GM12878 (cell line): ENCODE data around the gene PPP1R3G. TPM values are rescaled to one million over a fixed set of nuclear protein-coding genes. Genes with fewer than 3 reads are reported as not detected.

Source experiments
- ATAC-seq: fragments of 200-7000 bp; cut with Tn5 transposase; 3 replicates; pipeline ENCODE4 v1.9.1; 2020; ENCODE audit warnings: mild to moderate bottlenecking, moderate library complexity
- BruUV-seq: library from RNA; stranded (reverse); fragments of 400-500 nt; replicated peaks from 2 replicates; lab custom pipeline; 2021; lab: Mats Ljungman, UMichigan
- CTCF ChIA-PET: fragments of 300-600 bp; sonication (Branson Sonifier 250); formaldehyde crosslinking; extraction: SDS; loops from one replicate; lab custom pipeline; 2021; ENCODE audit warnings: inconsistent platforms; lab: Yijun Ruan, JAX
- POLR2A ChIA-PET: fragments of 350-600 bp; formaldehyde crosslinking; extraction: SDS; loops from one replicate; lab custom pipeline; 2021; ENCODE audit warnings: inconsistent platforms; lab: Charles Lee
- RAD21 ChIA-PET: fragments of 300-600 bp; sonication (Branson Sonifier 250); formaldehyde crosslinking; loops from one replicate; lab custom pipeline; 2023; ENCODE audit warnings: antibody characterized with exemption; ENCODE audit not compliant: unreplicated experiment; lab: Charles Lee
- SMC1A ChIA-PET: fragments of 300-600 bp; sonication (Branson Sonifier 250); formaldehyde crosslinking; loops from one replicate; lab custom pipeline; 2023; ENCODE audit not compliant: unreplicated experiment, uncharacterized antibody; lab: Charles Lee
- DNase-seq: peaks from one replicate; pipeline ENCODE4 v3.0.0-alpha.2; 2011; ENCODE audit warnings: low read depth, low spot score
- FAIRE-seq: peaks from 3 replicates; lab custom pipeline; 2011; peaks lifted over from hg19 to GRCh38; lab: Jason Lieb, UNC
- H2AFZ ChIP-seq: 2 replicates; pipeline ENCODE4 v1.6.0; 2011; ENCODE audit warnings: low read depth, low read length, control low read depth; ENCODE audit not compliant: control insufficient read depth
- H3K27ac ChIP-seq: 2 replicates; pipeline ENCODE4 v1.5.1; 2011; ENCODE audit warnings: control low read depth; ENCODE audit not compliant: control insufficient read depth, insufficient read depth
- H3K27me3 ChIP-seq, 2 experiments: replicated peaks in 1 of 2; 2 replicates each; pipeline versions ENCODE4 v1.6.0 to v1.6.1; 2011; ENCODE audit warnings: low read length in 1 of 2; ENCODE audit not compliant: control insufficient read depth in 2 of 2, insufficient read depth in 2 of 2
- H3K36me3 ChIP-seq, 2 experiments: 2 replicates each; pipeline ENCODE4 v1.5.1; 2011; ENCODE audit warnings: low read length in 1 of 2; ENCODE audit not compliant: control insufficient read depth in 2 of 2, insufficient read depth in 2 of 2
- H3K4me1 ChIP-seq: 2 replicates; pipeline ENCODE4 v1.6.1; 2011; ENCODE audit warnings: mild to moderate bottlenecking, low read length, moderate library complexity, mixed read lengths; ENCODE audit not compliant: control insufficient read depth, insufficient read depth
- H3K4me2 ChIP-seq: 2 replicates; pipeline ENCODE4 v1.6.0; 2011; ENCODE audit warnings: control low read depth; ENCODE audit not compliant: control insufficient read depth, insufficient read depth
- H3K4me3 ChIP-seq: fragments of 200-600 bp; sonication (generic); 2 replicates; pipeline ENCODE4 v1.5.1; 2016
- H3K79me2 ChIP-seq: 2 replicates; pipeline ENCODE4 v1.6.0; 2011; ENCODE audit warnings: low read length; ENCODE audit not compliant: control insufficient read depth, insufficient read depth
- H3K9ac ChIP-seq: 2 replicates; pipeline ENCODE4 v1.8.0; 2011; ENCODE audit warnings: low read length, control low read depth, mixed read lengths; ENCODE audit not compliant: control insufficient read depth, insufficient read depth
- H3K9me3 ChIP-seq: replicated peaks from 3 replicates; pipeline ENCODE4 v1.5.1; 2011; ENCODE audit warnings: mild to moderate bottlenecking, low read length; ENCODE audit not compliant: control insufficient read depth, insufficient read depth
- H4K20me1 ChIP-seq: 2 replicates; pipeline ENCODE4 v1.6.0; 2011; ENCODE audit not compliant: control insufficient read depth, insufficient read depth
- CEBPB ChIP-seq, 2 experiments: fragments of 150-350 bp in 1 of 2; IDR thresholded peaks; 2 replicates each; pipeline ENCODE4 v1.6.1; 2012 to 2014; ENCODE audit warnings: low read depth in 2 of 2, low read length in 2 of 2, borderline replicate concordance in 1 of 2, inconsistent platforms in 1 of 2
- DPF2 ChIP-seq: fragments of 450-650 bp; IDR thresholded peaks from 2 replicates; pipeline ENCODE4 v1.6.1; 2017; ENCODE audit warnings: mild to moderate bottlenecking
- HDAC2 ChIP-seq: fragments of 200-600 bp; sonication (generic); IDR thresholded peaks from 2 replicates; pipeline ENCODE4 v1.6.1; 2017
- JUNB ChIP-seq: IDR thresholded peaks from 2 replicates; pipeline ENCODE4 v1.6.1; 2016; ENCODE audit warnings: antibody characterized with exemption, mild to moderate bottlenecking
- JUND ChIP-seq: IDR thresholded peaks from 2 replicates; pipeline ENCODE4 v1.6.1; 2012; ENCODE audit warnings: low read depth, mild to moderate bottlenecking, low read length, improper control_type of control experiment, moderate library complexity
- KDM1A ChIP-seq: fragments of 200-600 bp; sonication (generic); IDR thresholded peaks from 2 replicates; pipeline ENCODE4 v1.6.1; 2016; ENCODE audit warnings: borderline replicate concordance
- RAD21 ChIP-seq: IDR thresholded peaks from 2 replicates; pipeline ENCODE4 v1.6.1; 2011; ENCODE audit warnings: mild to moderate bottlenecking, low read depth, low read length, moderate library complexity; ENCODE audit not compliant: insufficient read depth
- SMAD5 ChIP-seq: IDR thresholded peaks from 2 replicates; pipeline ENCODE4 v1.6.1; 2016; ENCODE audit warnings: antibody characterized with exemption, low read depth
- SMARCA5 ChIP-seq: fragments of 450-650 bp; IDR thresholded peaks from 2 replicates; pipeline ENCODE4 v1.6.1; 2017; ENCODE audit warnings: mild to moderate bottlenecking
- STAT3 ChIP-seq: IDR thresholded peaks from 2 replicates; pipeline ENCODE4 v1.6.1; 2011; ENCODE audit warnings: low read depth, low read length, improper control_type of control experiment
- SUPT20H ChIP-seq: IDR thresholded peaks from 2 replicates; pipeline ENCODE4 v1.6.1; 2011; ENCODE audit warnings: low read depth, mild to moderate bottlenecking, low read length, moderate library complexity, borderline replicate concordance; ENCODE audit not compliant: control insufficient read depth
- TARDBP ChIP-seq: IDR thresholded peaks from 2 replicates; pipeline ENCODE4 v1.6.1; 2016; ENCODE audit warnings: borderline replicate concordance
- ZNF622 ChIP-seq: fragments of 450-650 bp; IDR thresholded peaks from 2 replicates; pipeline ENCODE4 v1.6.1; 2017; ENCODE audit warnings: mild to moderate bottlenecking, inconsistent platforms
- WGBS: methylation state at CpG from one replicate; pipeline ENCODE4 v1.1.6; 2016; ENCODE audit warnings: low lambda C conversion rate; ENCODE audit not compliant: insufficient replicate concordance, insufficient coverage; ENCODE audit errors: missing lambda C conversion rate; 5-methylcytosine and 5-hydroxymethylcytosine counted together
- in situ Hi-C: fragments of 300-500 bp; cut with MboI; formaldehyde crosslinking; loops from 9 replicates; pipeline ENCODE4 v1.14.3; 2018; ENCODE audit warnings: mixed read lengths
- intact Hi-C: fragments of 100-400 bp; cut with micrococcal nuclease; formaldehyde crosslinking; loops from one replicate; pipeline ENCODE4 v1.14.2; 2022; ENCODE audit not compliant: unreplicated experiment
- polyA plus RNA-seq, 11 experiments: library from polyadenylated mRNA; depleted of rRNA in 4 of 11; unstranded in 6 of 11; stranded (reverse) in 5 of 11; fragments of >200 nt; fragmentation: Nextera tagmentation in 4 of 11; fragmentation: Illumina TruSeq in 1 of 11; extraction: Ambion mirVana in 4 of 11; extraction: Trizol in 1 of 11; gene quantifications; 1 replicate in 1 of 11; 2 replicates in 10 of 11; pipeline versions ENCODE4 v1.2.1 to v1.2.3, GENCODE V29; 2011 to 2016; ENCODE audit warnings: inconsistent platforms in 2 of 11, missing spikeins in 2 of 11, low read depth in 1 of 11
- total RNA-seq, 4 experiments: library from RNA; depleted of rRNA in 3 of 4; stranded (reverse); fragments of >200 nt in 3 of 4; fragmentation: Illumina TruSeq in 1 of 4; extraction: Trizol in 1 of 4; gene quantifications; 2 replicates each; pipeline versions ENCODE4 v1.2.1 to v1.2.3, GENCODE V29; 2013 to 2021
- TF ChIP-seq, protein P1 (sequence below): fragments of 450-650 bp; IDR thresholded peaks from 2 replicates; pipeline ENCODE4 v1.6.1; 2016; ENCODE audit warnings: mild to moderate bottlenecking
- TF ChIP-seq, protein P2 (sequence below): IDR thresholded peaks from 2 replicates; pipeline ENCODE4 v1.6.1; 2012; ENCODE audit warnings: low read length, inconsistent platforms
- TF ChIP-seq, protein P3 (sequence below): fragments of 450-650 bp; conservative IDR thresholded peaks from 2 replicates; pipeline ENCODE4 v1.6.1; 2017; ENCODE audit warnings: mild to moderate bottlenecking, moderate library complexity
- TF ChIP-seq, protein P4 (sequence below): fragments of 450-650 bp; IDR thresholded peaks from 2 replicates; pipeline ENCODE4 v1.6.1; 2017; ENCODE audit warnings: mild to moderate bottlenecking

The PPP1R3G gene
- total and polyA plus RNA-seq, 10 of the 15 experiments (the other 5 are each of a cell fraction or from before 2014, with no cell fraction given), result 0.01 to 0.10 (median 0.04) TPM; not detected in 4

DNA sequence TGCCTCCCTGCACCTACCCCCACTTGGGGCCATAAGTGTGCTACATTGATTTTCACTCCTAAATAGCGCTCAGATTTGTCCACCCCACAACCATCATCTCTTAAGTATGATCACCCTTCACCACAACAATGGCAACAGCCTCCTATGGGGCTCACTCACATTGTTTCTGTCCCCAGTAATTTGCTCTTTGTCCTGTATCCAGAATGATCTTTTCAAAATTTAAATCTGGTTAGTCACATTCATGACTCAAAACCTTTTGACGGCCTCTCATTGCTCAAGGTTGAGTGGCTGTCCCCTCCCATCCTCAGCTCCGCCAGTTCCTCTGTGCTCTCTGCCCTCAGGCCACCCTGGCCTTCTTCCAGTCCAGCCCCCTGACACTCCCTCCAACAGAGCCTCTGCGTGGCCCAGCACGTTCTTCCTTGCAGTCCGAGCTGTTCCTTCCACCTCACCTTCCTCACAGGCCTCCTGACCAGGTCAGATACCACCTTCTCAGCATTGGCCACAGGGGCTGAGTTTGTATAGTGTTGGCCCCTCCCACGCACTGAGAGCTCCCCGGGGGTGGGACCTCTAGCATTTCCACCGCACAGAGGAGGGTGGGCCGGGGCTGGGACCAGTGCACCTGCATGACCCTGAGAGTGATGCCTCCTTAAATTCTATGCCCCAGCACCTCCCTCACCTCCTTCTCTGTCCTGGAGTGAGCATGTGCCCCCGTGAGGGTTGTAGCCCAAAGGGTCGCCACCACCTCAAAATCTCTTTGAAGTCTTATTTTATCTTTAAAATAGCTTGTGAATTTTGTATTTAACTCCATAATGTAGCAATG, 2.4 kb upstream of the PPP1R3G start:
- Histone ChIP-seq H3K27ac (no peak overlapping the region), H3K36me3 (no peaks in the 10 kb centered on the region), H3K4me1 (peaks cover 7% of the 10 kb centered on the region), H3K79me2 (no peaks in the 10 kb centered on the region), H3K4me2 (no peak overlapping the region), H3K9ac (no peak overlapping the region), H3K27me3 (peaks cover 8 to 12% of the 10 kb centered on the region in 2 experiments), H3K4me3 (no peak overlapping the region), H3K9me3 (no peaks in the 10 kb centered on the region; the same call in 2 of the 3 replicates), H4K20me1 (no peaks in the 10 kb centered on the region), H2AFZ (no peak overlapping the region)
- BruUV-seq, result no TSS peak
- SMC1A ChIA-PET, result no interaction called here
- ATAC-seq, result no peak
- in situ Hi-C loops (no loop called here), intact Hi-C loops (no loop called here)
- DNase-seq, result no peak
- 78% methylated on average over 12 of the region's 12 CpGs for WGBS
- CTCF ChIA-PET, result no interaction called here
- no peak for FAIRE-seq
- TF ChIP-seq SUPT20H (no peak), SMAD5 (no peak), JUNB (no peak), RAD21 (no peak), DPF2 (no peak), STAT3 (no peak), TARDBP (no peak), CEBPB (IDR thresholded peaks at IDR 0.05; ENCODE audit: borderline replicate concordance in 1 of 2, low read depth in 2 of 2, low read length in 2 of 2) (no peak), ZNF622 (no peak), HDAC2 (no peak), KDM1A (no peak), SMARCA5 (no peak), JUND (no peak)
- TF ChIP-seq, protein P1, sequence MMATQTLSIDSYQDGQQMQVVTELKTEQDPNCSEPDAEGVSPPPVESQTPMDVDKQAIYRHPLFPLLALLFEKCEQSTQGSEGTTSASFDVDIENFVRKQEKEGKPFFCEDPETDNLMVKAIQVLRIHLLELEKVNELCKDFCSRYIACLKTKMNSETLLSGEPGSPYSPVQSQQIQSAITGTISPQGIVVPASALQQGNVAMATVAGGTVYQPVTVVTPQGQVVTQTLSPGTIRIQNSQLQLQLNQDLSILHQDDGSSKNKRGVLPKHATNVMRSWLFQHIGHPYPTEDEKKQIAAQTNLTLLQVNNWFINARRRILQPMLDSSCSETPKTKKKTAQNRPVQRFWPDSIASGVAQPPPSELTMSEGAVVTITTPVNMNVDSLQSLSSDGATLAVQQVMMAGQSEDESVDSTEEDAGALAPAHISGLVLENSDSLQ, result no peak
- TF ChIP-seq, protein P2, sequence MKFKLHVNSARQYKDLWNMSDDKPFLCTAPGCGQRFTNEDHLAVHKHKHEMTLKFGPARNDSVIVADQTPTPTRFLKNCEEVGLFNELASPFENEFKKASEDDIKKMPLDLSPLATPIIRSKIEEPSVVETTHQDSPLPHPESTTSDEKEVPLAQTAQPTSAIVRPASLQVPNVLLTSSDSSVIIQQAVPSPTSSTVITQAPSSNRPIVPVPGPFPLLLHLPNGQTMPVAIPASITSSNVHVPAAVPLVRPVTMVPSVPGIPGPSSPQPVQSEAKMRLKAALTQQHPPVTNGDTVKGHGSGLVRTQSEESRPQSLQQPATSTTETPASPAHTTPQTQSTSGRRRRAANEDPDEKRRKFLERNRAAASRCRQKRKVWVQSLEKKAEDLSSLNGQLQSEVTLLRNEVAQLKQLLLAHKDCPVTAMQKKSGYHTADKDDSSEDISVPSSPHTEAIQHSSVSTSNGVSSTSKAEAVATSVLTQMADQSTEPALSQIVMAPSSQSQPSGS, result no peak
- TF ChIP-seq, protein P3, sequence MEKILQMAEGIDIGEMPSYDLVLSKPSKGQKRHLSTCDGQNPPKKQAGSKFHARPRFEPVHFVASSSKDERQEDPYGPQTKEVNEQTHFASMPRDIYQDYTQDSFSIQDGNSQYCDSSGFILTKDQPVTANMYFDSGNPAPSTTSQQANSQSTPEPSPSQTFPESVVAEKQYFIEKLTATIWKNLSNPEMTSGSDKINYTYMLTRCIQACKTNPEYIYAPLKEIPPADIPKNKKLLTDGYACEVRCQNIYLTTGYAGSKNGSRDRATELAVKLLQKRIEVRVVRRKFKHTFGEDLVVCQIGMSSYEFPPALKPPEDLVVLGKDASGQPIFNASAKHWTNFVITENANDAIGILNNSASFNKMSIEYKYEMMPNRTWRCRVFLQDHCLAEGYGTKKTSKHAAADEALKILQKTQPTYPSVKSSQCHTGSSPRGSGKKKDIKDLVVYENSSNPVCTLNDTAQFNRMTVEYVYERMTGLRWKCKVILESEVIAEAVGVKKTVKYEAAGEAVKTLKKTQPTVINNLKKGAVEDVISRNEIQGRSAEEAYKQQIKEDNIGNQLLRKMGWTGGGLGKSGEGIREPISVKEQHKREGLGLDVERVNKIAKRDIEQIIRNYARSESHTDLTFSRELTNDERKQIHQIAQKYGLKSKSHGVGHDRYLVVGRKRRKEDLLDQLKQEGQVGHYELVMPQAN, result no peak
- TF ChIP-seq, protein P4, sequence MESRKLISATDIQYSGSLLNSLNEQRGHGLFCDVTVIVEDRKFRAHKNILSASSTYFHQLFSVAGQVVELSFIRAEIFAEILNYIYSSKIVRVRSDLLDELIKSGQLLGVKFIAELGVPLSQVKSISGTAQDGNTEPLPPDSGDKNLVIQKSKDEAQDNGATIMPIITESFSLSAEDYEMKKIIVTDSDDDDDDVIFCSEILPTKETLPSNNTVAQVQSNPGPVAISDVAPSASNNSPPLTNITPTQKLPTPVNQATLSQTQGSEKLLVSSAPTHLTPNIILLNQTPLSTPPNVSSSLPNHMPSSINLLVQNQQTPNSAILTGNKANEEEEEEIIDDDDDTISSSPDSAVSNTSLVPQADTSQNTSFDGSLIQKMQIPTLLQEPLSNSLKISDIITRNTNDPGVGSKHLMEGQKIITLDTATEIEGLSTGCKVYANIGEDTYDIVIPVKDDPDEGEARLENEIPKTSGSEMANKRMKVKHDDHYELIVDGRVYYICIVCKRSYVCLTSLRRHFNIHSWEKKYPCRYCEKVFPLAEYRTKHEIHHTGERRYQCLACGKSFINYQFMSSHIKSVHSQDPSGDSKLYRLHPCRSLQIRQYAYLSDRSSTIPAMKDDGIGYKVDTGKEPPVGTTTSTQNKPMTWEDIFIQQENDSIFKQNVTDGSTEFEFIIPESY, result no peak
- POLR2A ChIA-PET, result no interaction called here
- RAD21 ChIA-PET, result interaction anchor here (0.8 kb wide), 1 partner anchor 15 kb away, joined by 3 read pairs; no protein-coding TSS in a partner anchor
